Activated T-cell treated with anti-CD3 and anti-CD28 coated beads, Interleukin-2, amount 50 U/mL, for 72 hours (primary cell): ENCODE results near the gene RNF31. TPM values are rescaled to one million over a fixed set of nuclear protein-coding genes. Genes with fewer than 3 reads are reported as not detected.
A peak's percentile ranks its signal among the peaks of the same experiment; 100 is the strongest.

ENCODE experiments used
- ATAC-seq, 2 donors: fragments of 150-1000 bp; cut with Tn5 transposase; replicated peaks in 1 of 2; 2 replicates each; pipeline ENCODE4 v1.10.0; 2021; ENCODE audit warnings: moderate library complexity in 2 of 2, mild to moderate bottlenecking in 1 of 2
- DNase-seq, 2 donors: peaks; one replicate each; pipeline ENCODE4 v3.0.0; 2021 to 2022; ENCODE audit warnings: mixed read lengths in 1 of 2
- H3K27ac Mint-ChIP-seq: one replicate; pipeline ENCODE4 v1.8.0; 2022; ENCODE audit warnings: mild to moderate bottlenecking, moderate library complexity, mixed read lengths
- H3K27me3 Mint-ChIP-seq: one replicate; pipeline ENCODE4 v1.8.0; 2022; ENCODE audit warnings: low read depth, mixed read lengths
- H3K36me3 Mint-ChIP-seq, 2 donors: one replicate each; pipeline ENCODE4 v1.8.0; 2022; ENCODE audit warnings: mixed read lengths in 2 of 2, mild to moderate bottlenecking in 1 of 2; ENCODE audit not compliant: insufficient read depth in 2 of 2
- H3K4me1 Mint-ChIP-seq: one replicate; pipeline ENCODE4 v1.8.0; 2022; ENCODE audit warnings: low read depth, mixed read lengths
- H3K4me3 Mint-ChIP-seq, 2 donors: one replicate each; pipeline ENCODE4 v1.8.0; 2022; ENCODE audit warnings: mild to moderate bottlenecking in 2 of 2, mixed read lengths in 2 of 2, moderate library complexity in 2 of 2
- H3K9me3 Mint-ChIP-seq, 2 donors: one replicate each; pipeline ENCODE4 v1.8.0; 2022; ENCODE audit warnings: mixed read lengths in 2 of 2
- total RNA-seq, 2 donors: library from RNA; stranded (reverse); gene quantifications; one replicate each; pipeline ENCODE4 v1.2.3, GENCODE V29; 2022

Gene RNF31
- total RNA-seq, 2 donors from 2014 or later: 88.7 to 90.6 TPM

DNA sequence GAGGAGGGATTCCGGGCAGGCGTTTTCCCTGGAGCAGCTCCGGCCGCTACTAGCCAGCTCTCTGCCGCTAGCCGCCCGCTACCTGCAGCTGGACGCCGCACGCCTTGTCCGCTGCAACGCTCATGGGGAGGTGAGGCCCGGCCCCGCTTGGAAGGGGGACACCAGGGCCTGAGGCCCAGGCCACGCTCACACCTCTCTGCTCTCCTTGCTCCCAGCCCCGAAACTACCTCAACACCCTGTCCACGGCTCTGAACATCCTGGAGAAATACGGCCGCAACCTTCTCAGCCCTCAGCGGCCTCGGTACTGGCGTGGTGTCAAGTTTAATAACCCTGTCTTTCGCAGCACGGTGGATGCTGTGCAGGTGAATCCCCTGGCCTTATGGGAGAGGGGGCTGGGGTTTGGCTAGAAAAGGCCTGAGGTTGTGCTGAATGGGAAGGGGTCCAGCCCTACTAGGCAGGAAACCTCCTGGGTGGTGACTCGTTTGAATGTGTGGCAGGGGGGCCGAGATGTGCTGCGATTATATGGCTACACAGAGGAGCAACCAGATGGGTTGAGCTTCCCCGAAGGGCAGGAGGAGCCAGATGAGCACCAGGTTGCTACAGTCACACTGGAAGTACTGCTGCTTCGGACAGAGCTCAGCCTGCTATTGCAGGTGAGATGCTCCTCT, 597 bp downstream of the RNF31 start:
- peak overlapping the region; percentile 62 for H3K27ac Mint-ChIP-seq
- peaks cover 51% of the 10 kb centered on the region for H3K4me1 Mint-ChIP-seq
- H3K36me3 Mint-ChIP-seq: peaks cover 23 to 34% of the 10 kb centered on the region in 2 donors
- no peak for ATAC-seq
- DNase-seq: no peak
- peak overlapping the region; percentile 93 to 99 for H3K4me3 Mint-ChIP-seq
- no peaks in the 10 kb centered on the region for H3K27me3 Mint-ChIP-seq
- no peaks in the 10 kb centered on the region for H3K9me3 Mint-ChIP-seq

DNA sequence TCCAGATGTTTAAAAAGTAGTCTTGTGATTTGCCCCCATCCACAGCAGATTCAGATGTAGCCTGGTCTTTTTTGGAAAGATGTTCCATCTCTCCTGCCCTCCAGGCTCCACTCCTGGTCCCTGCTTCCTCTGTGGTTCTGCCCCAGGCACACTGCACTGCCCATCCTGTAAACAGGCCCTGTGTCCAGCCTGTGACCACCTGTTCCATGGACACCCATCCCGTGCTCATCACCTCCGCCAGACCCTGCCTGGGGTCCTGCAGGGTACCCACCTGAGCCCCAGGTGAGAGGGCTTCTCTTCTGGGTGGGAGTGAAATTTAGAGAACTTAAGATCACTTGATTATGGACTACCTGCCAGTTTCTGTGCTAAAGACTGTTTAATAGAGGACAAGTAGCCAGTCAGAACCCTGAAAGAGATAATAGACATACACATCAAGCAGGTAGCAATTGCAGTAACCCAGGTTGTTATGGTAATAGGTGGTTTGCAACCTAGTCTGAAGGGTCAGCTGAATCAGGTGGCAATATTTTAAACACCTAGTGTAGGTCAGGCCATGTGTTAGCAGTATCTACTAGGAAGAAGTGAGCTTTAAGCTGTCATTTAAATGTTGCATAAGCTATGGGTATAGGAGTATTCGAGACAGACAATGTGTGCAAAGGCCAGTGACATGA, 2.1 kb downstream of the RNF31 start:
- Mint-ChIP-seq H3K4me3 (peak overlapping the region; percentile 75 to 99), H3K4me1 (peaks cover 35% of the 10 kb centered on the region), H3K27ac (peak overlapping the region; percentile 84), H3K27me3 (no peaks in the 10 kb centered on the region), H3K36me3 (peaks cover 17 to 26% of the 10 kb centered on the region in 2 donors), H3K9me3 (no peaks in the 10 kb centered on the region)
- ATAC-seq (no peak), DNase-seq (no peak)

DNA sequence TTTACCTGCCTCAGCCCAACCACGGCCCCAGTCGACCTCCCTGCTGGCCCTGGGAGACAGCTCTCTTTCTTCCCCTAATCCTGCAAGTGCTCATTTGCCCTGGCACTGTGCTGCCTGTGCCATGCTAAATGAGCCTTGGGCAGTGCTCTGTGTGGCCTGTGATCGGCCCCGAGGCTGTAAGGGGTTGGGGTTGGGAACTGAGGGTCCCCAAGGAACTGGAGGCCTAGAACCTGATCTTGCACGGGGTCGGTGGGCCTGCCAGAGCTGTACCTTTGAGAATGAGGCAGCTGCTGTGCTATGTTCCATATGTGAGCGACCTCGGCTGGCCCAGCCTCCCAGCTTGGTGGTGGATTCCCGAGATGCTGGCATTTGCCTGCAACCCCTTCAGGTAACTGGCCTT, 2.8 kb downstream of the RNF31 start:
- no peak for DNase-seq
- Mint-ChIP-seq H3K9me3 (no peaks in the 10 kb centered on the region), H3K4me3 (no peak overlapping the region), H3K27ac (no peak overlapping the region), H3K27me3 (no peaks in the 10 kb centered on the region), H3K36me3 (peaks cover 20 to 23% of the 10 kb centered on the region in 2 donors), H3K4me1 (peaks cover 29% of the 10 kb centered on the region)
- no peak for ATAC-seq

DNA sequence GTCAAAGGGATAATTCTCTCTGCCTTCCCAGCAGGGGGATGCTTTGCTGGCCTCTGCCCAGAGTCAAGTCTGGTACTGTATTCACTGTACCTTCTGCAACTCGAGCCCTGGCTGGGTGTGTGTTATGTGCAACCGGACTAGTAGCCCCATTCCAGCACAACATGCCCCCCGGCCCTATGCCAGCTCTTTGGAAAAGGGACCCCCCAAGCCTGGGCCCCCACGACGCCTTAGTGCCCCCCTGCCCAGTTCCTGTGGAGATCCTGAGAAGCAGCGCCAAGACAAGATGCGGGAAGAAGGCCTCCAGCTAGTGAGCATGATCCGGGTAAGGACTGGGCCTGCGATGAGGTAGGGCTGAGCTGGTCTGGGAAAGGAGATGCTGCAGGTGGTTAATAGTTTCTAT, 3.3 kb downstream of the RNF31 start:
- DNase-seq (no peak), ATAC-seq (no peak)
- H3K4me3 Mint-ChIP-seq: no peak overlapping the region
- H3K27me3 Mint-ChIP-seq: no peaks in the 10 kb centered on the region
- H3K9me3 Mint-ChIP-seq: no peaks in the 10 kb centered on the region
- peak overlapping the region; percentile 40 for H3K27ac Mint-ChIP-seq
- H3K4me1 Mint-ChIP-seq: peaks cover 26% of the 10 kb centered on the region
- H3K36me3 Mint-ChIP-seq: peaks cover 20 to 27% of the 10 kb centered on the region in 2 donors

DNA sequence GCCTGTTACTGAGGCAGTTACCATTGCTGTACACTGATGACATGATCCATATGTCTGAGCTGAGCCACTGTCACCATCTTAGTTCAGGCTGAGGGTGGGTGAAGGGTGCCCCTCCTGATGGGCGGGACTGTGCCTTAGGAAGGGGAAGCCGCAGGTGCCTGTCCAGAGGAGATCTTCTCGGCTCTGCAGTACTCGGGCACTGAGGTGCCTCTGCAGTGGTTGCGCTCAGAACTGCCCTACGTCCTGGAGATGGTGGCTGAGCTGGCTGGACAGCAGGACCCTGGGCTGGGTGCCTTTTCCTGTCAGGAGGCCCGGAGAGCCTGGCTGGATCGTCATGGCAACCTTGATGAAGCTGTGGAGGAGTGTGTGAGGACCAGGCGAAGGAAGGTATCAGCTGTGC, 3.7 kb downstream of the RNF31 start:
- no peaks in the 10 kb centered on the region for H3K27me3 Mint-ChIP-seq
- peaks cover 23% of the 10 kb centered on the region for H3K4me1 Mint-ChIP-seq
- peak overlapping the region; percentile 40 for H3K27ac Mint-ChIP-seq
- H3K9me3 Mint-ChIP-seq: no peaks in the 10 kb centered on the region
- DNase-seq (no peak), ATAC-seq (no peak)
- peaks cover 20 to 29% of the 10 kb centered on the region in 2 donors for H3K36me3 Mint-ChIP-seq
- no peak overlapping the region for H3K4me3 Mint-ChIP-seq

DNA sequence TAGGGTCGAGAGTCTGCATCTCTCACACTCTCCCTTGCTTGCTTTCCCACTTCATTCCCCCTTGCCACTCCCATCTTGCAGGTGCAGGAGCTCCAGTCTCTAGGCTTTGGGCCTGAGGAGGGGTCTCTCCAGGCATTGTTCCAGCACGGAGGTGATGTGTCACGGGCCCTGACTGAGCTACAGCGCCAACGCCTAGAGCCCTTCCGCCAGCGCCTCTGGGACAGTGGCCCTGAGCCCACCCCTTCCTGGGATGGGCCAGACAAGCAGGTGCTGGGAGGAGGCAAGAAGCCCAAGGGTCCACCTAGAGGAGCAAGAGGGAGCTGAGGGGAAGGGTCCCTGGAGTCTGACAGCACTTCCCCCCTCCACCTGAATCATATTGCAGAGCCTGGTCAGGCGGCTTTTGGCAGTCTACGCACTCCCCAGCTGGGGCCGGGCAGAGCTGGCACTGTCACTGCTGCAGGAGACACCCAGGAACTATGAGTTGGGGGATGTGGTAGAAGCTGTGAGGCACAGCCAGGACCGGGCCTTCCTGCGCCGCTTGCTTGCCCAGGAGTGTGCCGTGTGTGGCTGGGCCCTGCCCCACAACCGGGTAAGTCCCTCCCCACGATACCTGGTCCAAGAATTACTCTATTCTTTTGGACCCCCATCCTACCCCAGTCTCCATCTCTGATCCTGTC, 4.2 kb downstream of the RNF31 start:
- H3K9me3 Mint-ChIP-seq: no peaks in the 10 kb centered on the region
- peaks cover 20 to 27% of the 10 kb centered on the region in 2 donors for H3K36me3 Mint-ChIP-seq
- peak overlapping the region; percentile 79 for H3K27ac Mint-ChIP-seq
- ATAC-seq (no peak), DNase-seq (no peak)
- H3K27me3 Mint-ChIP-seq: no peaks in the 10 kb centered on the region
- H3K4me3 Mint-ChIP-seq: no peak overlapping the region
- H3K4me1 Mint-ChIP-seq: peaks cover 23% of the 10 kb centered on the region

DNA sequence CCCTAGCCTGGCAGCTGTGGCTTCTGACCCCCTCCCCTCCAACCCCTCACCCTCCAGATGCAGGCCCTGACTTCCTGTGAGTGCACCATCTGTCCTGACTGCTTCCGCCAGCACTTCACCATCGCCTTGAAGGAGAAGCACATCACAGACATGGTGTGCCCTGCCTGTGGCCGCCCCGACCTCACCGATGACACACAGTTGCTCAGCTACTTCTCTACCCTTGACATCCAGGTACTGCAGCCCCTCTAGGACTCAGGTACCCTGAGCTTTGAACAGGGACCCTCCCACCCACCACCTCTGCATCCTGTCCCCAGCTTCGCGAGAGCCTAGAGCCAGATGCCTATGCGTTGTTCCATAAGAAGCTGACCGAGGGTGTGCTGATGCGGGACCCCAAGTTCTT, 7.8 kb downstream of the RNF31 start:
- no peak overlapping the region for H3K27ac Mint-ChIP-seq
- no peaks in the 10 kb centered on the region for H3K27me3 Mint-ChIP-seq
- peaks cover 9% of the 10 kb centered on the region for H3K4me1 Mint-ChIP-seq
- H3K9me3 Mint-ChIP-seq: no peaks in the 10 kb centered on the region
- DNase-seq: no peak
- no peak for ATAC-seq
- no peak overlapping the region for H3K4me3 Mint-ChIP-seq
- peaks cover 17 to 19% of the 10 kb centered on the region in 2 donors for H3K36me3 Mint-ChIP-seq

DNA sequence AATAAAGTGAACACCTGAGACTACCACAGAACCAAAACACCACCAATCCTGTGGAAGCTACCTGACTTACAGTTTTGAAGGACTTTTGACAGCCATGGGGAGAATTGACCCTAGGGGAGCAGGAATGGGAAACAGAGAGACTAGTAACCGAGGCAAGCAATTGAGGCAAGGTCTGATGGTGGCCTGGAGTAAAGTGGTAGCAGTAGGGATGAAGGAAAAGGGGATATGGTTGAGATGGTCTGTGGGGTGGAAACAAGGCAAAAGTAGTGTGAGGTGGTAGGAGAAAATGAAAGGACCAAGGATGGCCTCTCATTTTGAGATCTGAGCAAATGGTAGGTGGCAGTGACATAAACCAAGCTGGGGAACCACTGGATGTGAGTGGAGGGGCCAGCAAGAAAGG, 9.5 kb downstream of the RNF31 start:
- H3K27ac Mint-ChIP-seq: peak overlapping the region; percentile 7
- ATAC-seq (no peak), DNase-seq (no peak)
- no peak overlapping the region for H3K4me3 Mint-ChIP-seq
- H3K9me3 Mint-ChIP-seq: no peaks in the 10 kb centered on the region
- peaks cover 20% of the 10 kb centered on the region for H3K4me1 Mint-ChIP-seq
- H3K36me3 Mint-ChIP-seq: peaks cover 14% of the 10 kb centered on the region in 2 donors
- H3K27me3 Mint-ChIP-seq: no peaks in the 10 kb centered on the region

DNA sequence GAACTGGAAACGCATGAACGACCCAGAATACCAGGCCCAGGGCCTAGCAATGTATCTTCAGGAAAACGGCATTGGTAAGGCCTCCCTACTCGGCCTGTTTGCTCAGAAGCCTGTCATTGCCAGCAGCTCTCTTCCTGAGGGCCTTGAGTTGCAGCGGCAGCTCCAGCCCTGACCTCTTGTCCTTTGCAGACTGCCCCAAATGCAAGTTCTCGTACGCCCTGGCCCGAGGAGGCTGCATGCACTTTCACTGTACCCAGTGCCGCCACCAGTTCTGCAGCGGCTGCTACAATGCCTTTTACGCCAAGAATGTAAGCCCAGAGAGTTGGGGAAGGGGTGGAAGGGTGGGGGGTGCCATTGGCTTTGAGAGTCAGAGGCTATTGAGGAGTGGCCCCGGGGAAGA, 10.0 kb downstream of the RNF31 start:
- H3K9me3 Mint-ChIP-seq: no peaks in the 10 kb centered on the region
- no peak overlapping the region for H3K27ac Mint-ChIP-seq
- no peak overlapping the region for H3K4me3 Mint-ChIP-seq
- ATAC-seq (no peak), DNase-seq (no peak)
- H3K36me3 Mint-ChIP-seq: peaks cover 18% of the 10 kb centered on the region in 2 donors
- H3K4me1 Mint-ChIP-seq: peaks cover 25% of the 10 kb centered on the region
- H3K27me3 Mint-ChIP-seq: no peaks in the 10 kb centered on the region

DNA sequence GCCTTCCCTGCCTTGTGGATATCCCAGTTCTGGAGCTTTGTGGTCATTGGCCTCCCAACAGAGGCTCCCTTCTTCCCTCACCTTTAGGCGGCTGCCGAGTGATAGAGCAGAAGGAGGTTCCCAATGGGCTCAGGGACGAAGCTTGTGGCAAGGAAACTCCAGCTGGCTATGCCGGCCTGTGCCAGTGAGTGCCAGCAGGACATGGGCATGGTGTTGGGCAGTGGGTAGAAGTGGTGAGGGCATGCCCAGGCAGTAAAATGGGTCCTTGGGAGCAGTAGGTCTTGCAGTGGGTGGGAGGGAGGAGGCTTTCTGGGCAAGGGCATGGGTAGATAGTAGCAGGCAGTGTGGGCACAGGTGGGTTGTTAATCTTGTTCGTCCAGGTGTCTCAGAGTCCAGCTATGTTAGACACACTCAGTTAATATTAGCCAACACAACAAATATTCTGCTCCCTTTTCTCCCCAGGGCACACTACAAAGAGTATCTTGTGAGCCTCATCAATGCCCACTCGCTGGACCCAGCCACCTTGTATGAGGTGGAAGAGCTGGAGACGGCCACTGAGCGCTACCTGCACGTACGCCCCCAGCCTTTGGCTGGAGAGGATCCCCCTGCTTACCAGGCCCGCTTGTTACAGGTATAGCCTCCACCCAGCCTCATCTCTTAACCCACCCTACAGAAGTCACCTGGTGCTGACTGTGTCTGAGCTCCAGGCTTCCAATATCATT, 12.6 kb downstream of the RNF31 start:
- Mint-ChIP-seq H3K9me3 (no peaks in the 10 kb centered on the region), H3K4me3 (no peak overlapping the region), H3K27ac (peak overlapping the region; percentile 97), H3K36me3 (peaks cover 24 to 37% of the 10 kb centered on the region in 2 donors), H3K4me1 (peaks cover 48% of the 10 kb centered on the region), H3K27me3 (no peaks in the 10 kb centered on the region)
- DNase-seq (no peak), ATAC-seq (no peak)

DNA sequence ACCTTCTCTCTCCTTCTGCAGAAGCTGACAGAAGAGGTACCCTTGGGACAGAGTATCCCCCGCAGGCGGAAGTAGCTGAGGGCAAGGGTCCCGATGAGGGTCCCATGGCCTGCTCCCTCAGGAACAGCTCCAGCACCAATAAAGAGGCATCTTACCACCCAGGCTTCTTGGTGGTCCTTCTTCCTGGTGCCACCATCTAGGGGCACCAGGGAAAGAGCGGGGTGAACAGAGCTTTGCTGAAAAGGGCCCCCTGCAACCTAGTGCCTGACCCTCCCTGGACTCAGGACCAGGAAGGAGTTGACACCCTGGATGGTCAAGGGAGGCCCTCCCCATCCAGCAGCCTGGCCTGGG, 13.2 kb downstream of the RNF31 start:
- H3K27ac Mint-ChIP-seq: peak overlapping the region; percentile 97
- no peak for ATAC-seq

DNA sequence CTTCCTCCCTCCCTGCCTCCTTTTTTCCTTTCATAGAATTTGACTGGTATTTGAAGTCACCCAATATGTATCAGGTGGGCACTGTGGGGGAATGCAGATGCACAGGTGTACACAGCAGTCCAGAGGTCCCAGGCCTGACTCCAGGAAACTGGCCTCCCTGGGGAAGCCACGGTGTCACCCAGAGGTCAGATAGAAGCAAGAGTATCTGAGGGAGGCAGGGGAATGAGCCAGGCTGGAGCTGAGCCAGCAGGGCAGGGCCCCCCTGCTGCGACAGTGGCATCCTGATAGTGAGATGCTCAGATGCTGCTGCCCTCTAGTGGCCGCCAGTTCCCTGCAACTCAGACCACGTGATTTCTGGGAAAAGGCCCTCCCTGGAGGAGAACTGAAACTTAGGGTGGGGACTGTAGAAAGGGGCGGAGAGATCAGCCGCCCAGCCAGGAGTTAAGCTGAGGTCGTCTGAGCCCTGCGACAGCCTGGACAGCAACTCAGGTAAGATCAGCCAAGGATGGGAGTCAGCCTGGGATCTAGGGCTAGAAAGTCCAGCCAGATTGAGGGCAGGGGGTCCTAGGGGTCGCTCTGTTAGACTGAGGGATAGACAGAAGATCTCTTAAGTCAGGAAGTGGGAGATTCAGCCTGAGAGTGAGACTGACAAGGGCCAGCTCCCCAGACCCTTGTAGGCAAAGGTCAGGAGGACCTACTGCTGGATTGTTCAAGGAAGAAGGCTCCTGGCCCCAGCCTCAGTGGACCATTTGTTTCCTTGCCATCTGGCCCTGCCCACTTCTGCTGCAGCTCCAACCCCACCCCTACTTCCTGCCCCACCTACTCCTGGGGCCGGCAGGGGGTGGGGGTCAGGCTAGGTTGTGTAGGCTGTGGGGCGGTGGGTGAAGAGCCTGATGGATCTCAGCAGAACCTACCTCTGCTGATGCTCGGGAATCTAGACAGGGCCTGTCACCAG, 13.8 kb downstream of the RNF31 start, which contains the start of gene IRF9:
IRF9 (plus strand) TSS at position 416 of the 955 bp plus-strand sequence. CDS start 880 bp downstream, outside the sequence.
- peak; percentile 96 to 99 for DNase-seq
- ATAC-seq: peak; percentile 87 to 88
- peak within 1 kb of the TSS; percentile 97 for H3K27ac Mint-ChIP-seq
- H3K27me3 Mint-ChIP-seq: no peaks in the 10 kb centered on the region
- H3K36me3 Mint-ChIP-seq: peaks cover 23 to 42% of the 10 kb centered on the region in 2 donors
- no peaks in the 10 kb centered on the region for H3K9me3 Mint-ChIP-seq
- H3K4me3 Mint-ChIP-seq: peak within 1 kb of the TSS; percentile 83 to 86
- H3K4me1 Mint-ChIP-seq: peaks cover 55% of the 10 kb centered on the region

More for the DNA sequence above, 13.2 kb downstream of the RNF31 start:
- DNase-seq: no peak
- H3K27me3 Mint-ChIP-seq: no peaks in the 10 kb centered on the region
- H3K36me3 Mint-ChIP-seq: peaks cover 23 to 41% of the 10 kb centered on the region in 2 donors
- peaks cover 52% of the 10 kb centered on the region for H3K4me1 Mint-ChIP-seq
- H3K4me3 Mint-ChIP-seq: peak overlapping the region in 1 of 2 donors; percentile 86
- no peaks in the 10 kb centered on the region for H3K9me3 Mint-ChIP-seq
